Stimulated activated CD8-positive, alpha-beta memory T cell treated with anti-CD3 and anti-CD28 coated beads, Interleukin-7, amount 100 ng/mL, for 1 hour (primary cell): ENCODE measurements around the gene NBPF9.
"Not testable (repeated sequence)": the region's sequence is repeated elsewhere in the genome, so short reads cannot be mapped to it uniquely, and the experiment has no call there.

Source experiments
- DNase-seq, 2 donors: peaks; one replicate each; pipeline ENCODE4 v3.0.0-alpha.2; 2020; ENCODE audit warnings: low read depth in 2 of 2

Gene NBPF9

GRCh38 chr1:149012599-149012998, 90.8 kb downstream of the NBPF9 start:
- DNase-seq, result not testable (repeated sequence)

DNA sequence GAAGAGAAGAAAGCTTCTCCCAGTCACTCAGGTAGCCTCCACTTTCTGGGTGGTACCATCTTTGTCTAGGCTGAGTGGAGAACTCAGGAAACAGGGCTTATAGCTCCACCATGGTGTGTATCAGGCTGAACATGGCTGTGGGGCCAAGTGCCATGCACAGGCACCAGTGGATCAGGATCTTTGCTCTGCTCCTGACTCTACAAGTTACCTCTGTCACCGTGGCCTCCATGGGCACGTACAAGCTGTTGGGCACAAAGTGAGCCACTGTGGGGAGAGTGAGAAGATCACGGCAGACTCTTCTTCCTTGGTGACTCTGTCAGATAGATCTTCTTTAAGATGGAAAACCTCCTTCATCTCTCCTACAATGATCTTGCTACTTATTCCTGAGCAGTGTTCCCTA, 93.6 kb downstream of the NBPF9 start:
- DNase-seq, result not testable (repeated sequence)

DNA sequence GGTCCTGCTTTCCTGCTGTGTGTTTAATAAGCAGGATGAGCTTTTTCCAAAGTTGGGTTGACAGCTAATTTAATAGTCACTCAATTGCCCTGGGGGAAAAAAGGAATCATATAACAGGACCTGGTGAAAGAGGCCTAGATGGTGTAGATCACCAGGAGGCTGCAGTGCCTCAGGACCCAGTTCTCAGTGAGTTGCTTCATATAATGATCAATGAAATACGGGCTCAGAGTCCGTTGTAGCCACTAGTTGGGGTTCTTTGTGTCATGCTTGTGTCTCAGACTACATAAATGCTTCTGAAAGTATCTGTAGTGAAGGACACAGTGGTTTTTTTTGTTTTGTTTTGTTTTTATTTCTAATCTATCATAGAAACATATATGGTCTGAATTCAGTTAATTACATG, 94.6 kb downstream of the NBPF9 start:
- DNase-seq, result not testable (repeated sequence)

- not testable (repeated sequence) for DNase-seq
These were observed 95.0 kb downstream of the NBPF9 start for GRCh38 chr1:149008326-149008725.
